Ishikawa (cell line): ENCODE data around the gene LVRN.

Experiments
- CEBPB ChIP-seq: IDR thresholded peaks from 2 replicates; pipeline ENCODE4 v1.6.1; 2012
- CREB1 ChIP-seq: IDR thresholded peaks from 2 replicates; pipeline ENCODE4 v1.6.1; 2012; ENCODE audit warnings: low read depth
- EGR1 ChIP-seq: IDR thresholded peaks from 2 replicates; pipeline ENCODE4 v1.6.1; 2012
- EP300 ChIP-seq: IDR thresholded peaks from 2 replicates; pipeline ENCODE4 v1.6.1; 2012; ENCODE audit warnings: borderline replicate concordance
- FOXM1 ChIP-seq: IDR thresholded peaks from 2 replicates; pipeline ENCODE4 v1.6.1; 2012; ENCODE audit warnings: low read depth, borderline replicate concordance
- NFIC ChIP-seq: IDR thresholded peaks from 2 replicates; pipeline ENCODE4 v1.6.1; 2012
- RAD21 ChIP-seq: IDR thresholded peaks from 2 replicates; pipeline ENCODE4 v1.6.1; 2012; ENCODE audit warnings: low read depth
- REST ChIP-seq: IDR thresholded peaks from 2 replicates; pipeline ENCODE4 v1.6.1; 2012; ENCODE audit warnings: low read depth, mild to moderate bottlenecking
- TAF1 ChIP-seq: IDR thresholded peaks from 2 replicates; pipeline ENCODE4 v1.6.1; 2012; ENCODE audit warnings: low read depth, mild to moderate bottlenecking
- TCF12 ChIP-seq: IDR thresholded peaks from 2 replicates; pipeline ENCODE4 v1.6.1; 2012; ENCODE audit warnings: low read depth
- TEAD4 ChIP-seq: IDR thresholded peaks from 2 replicates; pipeline ENCODE4 v1.6.1; 2012
- YY1 ChIP-seq: IDR thresholded peaks from 2 replicates; pipeline ENCODE4 v1.6.1; 2012; ENCODE audit warnings: low read depth
- ZBTB7A ChIP-seq: IDR thresholded peaks from 2 replicates; pipeline ENCODE4 v1.6.1; 2012; ENCODE audit warnings: low read depth
- TF ChIP-seq, protein P1 (sequence below): IDR thresholded peaks from 2 replicates; pipeline ENCODE4 v1.6.1; 2012
- TF ChIP-seq, protein P2 (sequence below): IDR thresholded peaks from 2 replicates; pipeline ENCODE4 v1.6.1; 2012

The LVRN gene

DNA sequence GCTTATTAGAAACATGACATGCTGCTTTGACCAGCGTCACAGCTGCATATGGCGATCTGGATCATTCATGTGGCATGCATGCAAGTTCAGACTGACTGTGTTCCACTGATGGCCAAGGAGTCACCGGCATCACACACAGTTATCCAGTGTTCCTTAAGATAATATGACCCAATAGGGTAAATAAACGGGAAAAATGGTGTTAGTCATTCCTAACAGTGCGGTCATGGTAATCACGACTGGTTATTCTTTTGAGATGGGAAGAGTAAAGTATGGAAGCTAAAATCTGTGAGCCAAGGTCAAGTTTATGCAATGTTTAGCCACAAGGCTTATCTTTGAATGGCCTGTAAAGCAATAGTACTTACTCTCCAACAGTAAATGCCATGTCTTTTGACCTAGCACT, 29.3 kb upstream of the LVRN start:
- no peak for TF ChIP-seq RAD21
- no peak for TF ChIP-seq REST
- TF ChIP-seq, protein P1, sequence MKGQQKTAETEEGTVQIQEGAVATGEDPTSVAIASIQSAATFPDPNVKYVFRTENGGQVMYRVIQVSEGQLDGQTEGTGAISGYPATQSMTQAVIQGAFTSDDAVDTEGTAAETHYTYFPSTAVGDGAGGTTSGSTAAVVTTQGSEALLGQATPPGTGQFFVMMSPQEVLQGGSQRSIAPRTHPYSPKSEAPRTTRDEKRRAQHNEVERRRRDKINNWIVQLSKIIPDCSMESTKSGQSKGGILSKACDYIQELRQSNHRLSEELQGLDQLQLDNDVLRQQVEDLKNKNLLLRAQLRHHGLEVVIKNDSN = no peak
- TF ChIP-seq, protein P2, sequence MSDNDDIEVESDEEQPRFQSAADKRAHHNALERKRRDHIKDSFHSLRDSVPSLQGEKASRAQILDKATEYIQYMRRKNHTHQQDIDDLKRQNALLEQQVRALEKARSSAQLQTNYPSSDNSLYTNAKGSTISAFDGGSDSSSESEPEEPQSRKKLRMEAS = no peak
- TF ChIP-seq EGR1 = no peak
- TF ChIP-seq EP300 = no peak
- TF ChIP-seq TCF12 = no peak
- TF ChIP-seq TEAD4 = no peak
- no peak for TF ChIP-seq NFIC
- TF ChIP-seq CEBPB = no peak
- TF ChIP-seq CREB1 = no peak
- TF ChIP-seq ZBTB7A = no peak
- TF ChIP-seq TAF1 = no peak
- no peak for TF ChIP-seq FOXM1
- TF ChIP-seq YY1 = no peak

DNA sequence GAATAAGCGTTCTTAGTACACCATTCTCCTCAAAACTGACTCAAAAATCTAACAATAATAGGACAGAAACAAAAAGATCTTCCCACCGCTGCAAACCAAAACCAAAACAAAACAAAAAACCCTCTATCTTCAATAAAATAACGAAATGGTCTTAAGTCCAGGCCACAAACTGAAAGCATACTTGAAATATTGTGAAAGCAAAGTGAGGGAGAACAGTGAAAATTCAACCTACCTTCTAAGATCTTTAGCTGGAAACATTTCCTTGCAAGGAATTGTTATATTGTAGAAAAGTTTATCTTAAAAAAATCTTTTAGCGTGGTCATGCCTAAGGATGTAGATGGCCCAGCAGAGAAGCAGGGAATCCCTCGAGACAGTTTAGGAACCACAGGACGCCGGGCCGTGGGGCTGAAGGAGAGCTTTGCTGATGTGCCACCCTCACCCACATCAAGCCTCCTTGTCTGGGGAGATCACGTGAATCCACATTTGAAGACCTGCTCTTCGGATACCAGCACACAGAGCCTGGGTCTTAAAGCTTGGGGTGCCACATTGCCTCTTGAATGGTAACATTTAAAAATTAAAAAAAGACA, 27.8 kb upstream of the LVRN start:
- no peak for TF ChIP-seq REST
- TF ChIP-seq RAD21 = no peak
- no peak for TF ChIP-seq FOXM1
- TF ChIP-seq, protein P2 = no peak
- no peak for TF ChIP-seq CEBPB
- TF ChIP-seq TAF1 = no peak
- TF ChIP-seq NFIC = no peak
- TF ChIP-seq CREB1 = no peak
- no peak for TF ChIP-seq TEAD4
- TF ChIP-seq ZBTB7A = no peak
- TF ChIP-seq, protein P1 = no peak
- TF ChIP-seq TCF12 = no peak
- no peak for TF ChIP-seq EP300
- TF ChIP-seq YY1 = no peak
- TF ChIP-seq EGR1 = no peak

GRCh38 chr5:115936031-115936430, 26.2 kb upstream of the LVRN start:
- TF ChIP-seq TEAD4 (no peak), ZBTB7A (no peak), CEBPB (no peak), REST (no peak), YY1 (no peak), RAD21 (no peak), EP300 (no peak), CREB1 (no peak), NFIC (no peak)

DNA sequence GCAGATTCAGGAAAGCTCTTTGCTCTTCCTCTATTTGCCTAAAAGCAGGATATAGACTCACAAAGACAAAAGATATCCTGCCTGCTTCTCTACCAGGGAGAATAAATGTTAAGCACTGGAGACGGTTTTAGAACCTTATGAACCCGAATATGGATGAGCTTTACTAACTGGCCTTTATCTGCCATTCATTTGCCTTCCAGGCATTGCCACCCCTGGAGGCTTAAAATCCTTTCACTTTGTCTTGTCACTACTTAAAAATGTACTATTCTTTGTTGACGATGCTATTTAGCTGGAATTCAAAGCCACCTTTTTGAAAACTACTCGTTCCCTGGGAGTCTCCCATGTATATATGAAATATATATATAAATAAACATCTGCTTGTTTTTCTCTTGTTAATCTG, 23.2 kb upstream of the LVRN start:
- no peak for TF ChIP-seq TCF12

- TF ChIP-seq, protein P2 = no peak
- TF ChIP-seq FOXM1 (no peak), EGR1 (no peak), TCF12 (no peak), RAD21 (no peak), YY1 (no peak), ZBTB7A (no peak), EP300 (no peak), NFIC (no peak), CEBPB (no peak), TAF1 (no peak), TEAD4 (no peak), CREB1 (no peak), REST (no peak)
- TF ChIP-seq, protein P1 = no peak
These were observed 22.0 kb upstream of the LVRN start for GRCh38 chr5:115940080-115940810.
